GM18517 (cell line): ENCODE measurements around the gene ARL16.

Experiments used
- ATAC-seq: cut with Tn5 transposase; IDR thresholded peaks from one replicate; pipeline ENCODE4 v1.9.1; 2021; ENCODE audit warnings: mild to moderate bottlenecking, moderate library complexity; ENCODE audit not compliant: unreplicated experiment

The ARL16 gene

GRCh38 chr17:81673561-81674258, 9.9 kb downstream of the ARL16 start:
- no peak for ATAC-seq

- no peak for ATAC-seq
Measured at GRCh38 chr17:81672954-81673353, 10.6 kb downstream of the ARL16 start.

DNA sequence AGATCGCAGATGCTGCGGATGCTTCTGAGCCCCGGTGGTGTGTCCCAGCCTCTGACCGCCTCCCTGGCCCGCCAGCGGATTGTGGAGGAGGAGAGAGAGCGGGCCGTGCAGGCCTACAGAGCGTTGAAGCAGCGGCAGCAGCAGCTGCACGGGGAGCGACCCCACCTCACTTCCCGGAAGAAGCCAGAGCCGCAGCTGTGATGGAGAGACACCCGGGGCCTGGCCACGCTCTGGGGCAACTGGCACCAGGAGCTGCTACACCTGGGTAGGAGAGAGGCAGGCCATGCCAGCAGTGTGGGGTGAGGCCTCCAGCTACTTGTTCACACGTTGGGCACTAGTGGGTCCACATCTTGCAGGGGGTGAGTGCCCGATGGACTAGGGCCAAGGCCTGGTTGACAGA, 11.1 kb downstream of the ARL16 start:
- ATAC-seq: no peak

GRCh38 chr17:81667754-81668153, 15.8 kb downstream of the ARL16 start:
- ATAC-seq: no peak

DNA sequence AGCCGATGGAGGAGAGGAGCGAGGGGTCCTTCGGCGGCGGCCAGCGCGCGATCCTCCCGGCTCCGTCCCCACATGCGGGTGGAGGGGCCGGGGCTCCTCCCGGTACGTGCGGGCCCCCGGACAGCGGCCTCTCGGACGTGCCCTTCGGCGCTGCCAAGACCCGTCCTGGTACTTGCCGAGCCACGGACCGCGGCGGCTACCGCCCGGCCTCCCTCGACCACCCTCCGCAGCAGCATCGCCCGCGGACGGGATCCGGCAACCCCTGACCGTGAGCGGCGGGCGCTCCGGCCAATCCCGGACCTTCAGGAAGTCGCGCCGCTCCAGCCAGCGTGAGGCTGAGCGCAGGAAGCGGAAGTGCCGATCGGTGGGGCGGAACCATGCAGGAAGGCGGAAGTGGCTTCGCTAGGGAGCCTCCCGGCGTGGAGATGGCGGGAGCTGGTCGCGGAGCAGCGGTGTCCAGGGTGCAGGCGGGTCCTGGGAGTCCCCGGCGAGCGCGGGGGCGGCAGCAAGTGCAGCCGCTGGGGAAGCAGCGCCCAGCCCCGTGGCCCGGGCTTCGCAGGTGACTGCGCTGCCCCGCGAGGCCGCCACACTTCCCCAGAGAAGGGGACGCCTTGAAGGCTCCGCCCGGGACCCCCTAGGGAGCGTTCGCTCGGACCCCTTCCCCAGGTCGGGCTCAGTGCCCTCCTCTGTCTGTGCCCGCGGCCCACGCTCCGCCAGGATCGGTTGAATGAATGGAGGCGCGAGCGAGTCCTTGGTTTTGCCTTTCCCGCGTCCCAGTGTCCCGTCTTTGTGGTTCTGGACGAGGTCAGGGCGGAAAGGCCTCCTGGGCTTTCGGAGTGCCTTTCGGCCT, 17.0 kb downstream of the ARL16 start, which contains the start of the genes CCDC137 and OXLD1:
TSS of gene CCDC137 (plus strand) at position 396 of the 850 bp plus-strand sequence. CDS start at position 426, 30 bp downstream.
TSS of gene OXLD1 (minus strand) at position 264 of the 850 bp plus-strand sequence. CDS start at position 236, 28 bp downstream.
- peak; percentile 84 for ATAC-seq

DNA sequence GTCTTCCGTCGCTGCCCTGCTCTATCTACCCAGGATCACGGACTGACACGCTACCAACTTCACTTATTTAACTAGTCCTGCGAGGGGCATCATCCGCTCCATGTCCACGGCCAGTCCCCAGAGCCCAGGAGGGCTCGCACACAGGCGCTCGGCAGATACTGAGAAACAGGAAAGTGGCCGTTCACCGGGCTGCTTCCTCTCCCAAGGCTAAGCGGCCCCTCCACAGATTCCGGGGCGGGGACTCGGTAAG, 17.6 kb downstream of the ARL16 start:
- peak; percentile 9 for ATAC-seq

- no peak for ATAC-seq
Measured at GRCh38 chr17:81665205-81666091, 18.1 kb downstream of the ARL16 start.

DNA sequence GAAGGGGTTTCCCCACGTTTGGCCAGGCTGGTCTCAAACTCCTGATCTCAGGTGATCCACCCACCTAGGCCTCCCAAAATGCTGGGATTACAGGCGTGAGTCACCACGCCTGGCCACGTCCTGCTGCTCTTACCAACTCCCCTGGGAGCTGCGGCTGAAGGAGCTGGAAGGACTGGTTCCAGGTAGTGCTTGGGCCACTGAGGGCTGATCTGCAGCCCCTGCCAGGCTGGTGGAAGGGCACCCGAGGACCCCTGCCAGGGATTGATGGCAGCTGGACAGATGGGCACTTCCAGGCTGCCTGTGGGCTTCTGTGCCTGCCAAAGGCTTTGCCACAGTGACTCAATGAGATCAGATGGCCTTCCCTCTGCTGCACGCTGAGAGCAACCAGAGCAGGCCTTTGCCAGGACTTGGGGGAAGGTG, 19.5 kb downstream of the ARL16 start:
- ATAC-seq: no peak

DNA sequence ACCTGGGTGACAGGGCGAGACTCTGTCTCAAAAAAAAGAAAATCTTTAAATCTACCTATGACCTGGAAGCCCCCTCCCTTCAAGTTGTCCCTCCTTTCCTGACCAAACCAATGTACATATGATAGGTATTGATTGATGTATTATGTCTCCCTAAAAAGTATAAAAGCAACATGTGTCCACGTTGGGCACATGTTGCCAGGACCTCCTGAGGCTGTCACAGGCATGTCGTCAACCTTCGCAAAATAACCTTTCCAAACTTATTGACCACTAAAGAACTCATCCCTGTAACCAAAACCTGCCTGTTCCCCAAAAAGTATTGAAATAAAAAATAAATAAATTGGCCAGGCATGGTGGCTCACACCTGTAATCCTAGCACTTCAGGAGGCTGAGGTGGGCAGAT, 21.6 kb downstream of the ARL16 start:
- ATAC-seq: no peak

GRCh38 chr17:81660441-81660840, 23.2 kb downstream of the ARL16 start:
- no peak for ATAC-seq

- ATAC-seq: no peak
Measured at GRCh38 chr17:81659038-81659437, 24.6 kb downstream of the ARL16 start.

DNA sequence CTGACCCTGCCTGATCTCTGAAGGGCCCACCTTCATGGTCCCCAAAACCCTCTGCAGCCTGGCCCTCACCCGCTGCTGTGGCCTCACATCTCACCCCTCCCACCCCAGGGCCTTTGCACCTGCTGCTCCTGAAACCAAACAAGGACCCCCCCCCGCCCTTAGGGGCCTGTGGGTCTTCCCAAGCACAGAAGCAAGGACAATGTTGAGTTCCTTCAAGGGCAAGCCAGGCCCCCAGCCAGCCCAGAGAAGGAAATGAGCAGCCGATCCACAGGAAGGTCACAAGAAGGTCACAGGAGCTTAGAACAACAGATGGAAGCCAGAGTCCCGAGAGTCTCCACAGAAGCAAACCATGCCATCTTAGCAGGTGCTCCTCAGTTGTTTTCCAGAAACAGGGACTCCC, 26.8 kb downstream of the ARL16 start:
- no peak for ATAC-seq

- no peak for ATAC-seq
Measured at GRCh38 chr17:81656118-81656743, 27.4 kb downstream of the ARL16 start, which contains the start of gene PDE6G. PDE6G (minus strand) TSS chr17:81656542; CDS start chr17:81653305, 3,237 bp downstream.

- ATAC-seq: no peak
Measured at GRCh38 chr17:81655378-81656117, 28.0 kb downstream of the ARL16 start.

- ATAC-seq: no peak
Measured at GRCh38 chr17:81652906-81653771, 30.5 kb downstream of the ARL16 start.

- no peak for ATAC-seq
Measured at GRCh38 chr17:81651692-81652091, 31.9 kb downstream of the ARL16 start.

- no peak for ATAC-seq
Measured at GRCh38 chr17:81650951-81651350, 32.6 kb downstream of the ARL16 start.

- no peak for ATAC-seq
Measured at GRCh38 chr17:81648707-81649085, 34.9 kb downstream of the ARL16 start.
